Frontal cortex (tissue), 4 donors: Measurements from ENCODE around the gene IL17RD. TPM values are rescaled to one million over a fixed set of nuclear protein-coding genes. Genes with fewer than 3 reads are reported as not detected.

Source experiments
- DNase-seq, 2 donors: peaks; one replicate each; pipeline ENCODE4 v3.0.0; 2012; ENCODE audit warnings: low spot score in 2 of 2
- FAIRE-seq: peaks from 2 replicates; lab custom pipeline; 2012; peaks lifted over from hg19 to GRCh38; lab: Jason Lieb, UNC
- total RNA-seq: library from RNA; depleted of rRNA; stranded (reverse); fragments of >200 nt; gene quantifications from one replicate; pipeline ENCODE4 v1.2.3, GENCODE V29; 2014
- donor health status: control.
- donor health status: control.
- donor health status: control.

IL17RD gene
- total RNA-seq, result 31.0 TPM

GRCh38 chr3:57164657-57165573, at the start of gene IL17RD:
Gene IL17RD, minus strand, starts transcription at chr3:57165353. Its CDS starts 67 bp downstream, at chr3:57165286.
- DNase-seq (peak; percentile 81 to 87), FAIRE-seq (no peak)

- FAIRE-seq (no peak), DNase-seq (no peak)
These were observed 41.3 kb upstream of the IL17RD start for GRCh38 chr3:57206423-57206822.

GRCh38 chr3:57199895-57200297, 34.7 kb upstream of the IL17RD start, which contains the start of gene HESX1:
Gene HESX1, minus strand, starts transcription at chr3:57199978. Its CDS starts 60 bp downstream, at chr3:57199918.
- DNase-seq, result no peak
- FAIRE-seq, result no peak

- no peak for DNase-seq
- FAIRE-seq, result no peak
These were observed 29.5 kb upstream of the IL17RD start for GRCh38 chr3:57194641-57195040.

- no peak for DNase-seq
- FAIRE-seq, result no peak
These were observed 26.9 kb upstream of the IL17RD start for GRCh38 chr3:57192028-57192427.

- FAIRE-seq, result no peak
- DNase-seq, result no peak
These were observed 19.4 kb upstream of the IL17RD start for GRCh38 chr3:57184526-57184925.

- no peak for FAIRE-seq
- no peak for DNase-seq
These were observed 14.6 kb upstream of the IL17RD start for GRCh38 chr3:57179580-57180410.

GRCh38 chr3:57176045-57176444, 10.9 kb upstream of the IL17RD start:
- DNase-seq (no peak), FAIRE-seq (no peak)

GRCh38 chr3:57173687-57174086, 8.5 kb upstream of the IL17RD start:
- no peak for FAIRE-seq
- no peak for DNase-seq

- FAIRE-seq, result no peak
- no peak for DNase-seq
These were observed 5.8 kb upstream of the IL17RD start for GRCh38 chr3:57170946-57171345.

GRCh38 chr3:57169872-57170623, 4.9 kb upstream of the IL17RD start:
- FAIRE-seq, result no peak
- DNase-seq, result peak; percentile 52 to 71

- DNase-seq (no peak), FAIRE-seq (no peak)
These were observed 4.0 kb upstream of the IL17RD start for GRCh38 chr3:57169108-57169507.

GRCh38 chr3:57168151-57168550, 3.0 kb upstream of the IL17RD start:
- FAIRE-seq, result no peak
- DNase-seq, result no peak

GRCh38 chr3:57166660-57167059, 1.5 kb upstream of the IL17RD start:
- FAIRE-seq (no peak), DNase-seq (no peak)

- DNase-seq, result no peak
- no peak for FAIRE-seq
These were observed 488 bp upstream of the IL17RD start for GRCh38 chr3:57165641-57166040.

- DNase-seq, result no peak
- no peak for FAIRE-seq
These were observed 916 bp downstream of the IL17RD start for GRCh38 chr3:57164217-57164656.

GRCh38 chr3:57163751-57164150, 1.4 kb downstream of the IL17RD start:
- DNase-seq, result no peak
- FAIRE-seq, result no peak

- FAIRE-seq (no peak), DNase-seq (no peak)
These were observed 3.2 kb downstream of the IL17RD start for GRCh38 chr3:57161915-57162314.

- DNase-seq (no peak), FAIRE-seq (no peak)
These were observed 4.2 kb downstream of the IL17RD start for GRCh38 chr3:57160765-57161538.
